GM18507 (cell line): Measurements from ENCODE around the gene TRIP11.

ENCODE experiments used
- DNase-seq: peaks from one replicate; pipeline ENCODE4 v3.0.0; 2011; ENCODE audit warnings: low read depth; ENCODE audit not compliant: insufficient read length; ENCODE audit errors: extremely low spot score
- FAIRE-seq: peaks from 2 replicates; lab custom pipeline; 2011; peaks lifted over from hg19 to GRCh38; lab: Jason Lieb, UNC

TRIP11 gene

DNA sequence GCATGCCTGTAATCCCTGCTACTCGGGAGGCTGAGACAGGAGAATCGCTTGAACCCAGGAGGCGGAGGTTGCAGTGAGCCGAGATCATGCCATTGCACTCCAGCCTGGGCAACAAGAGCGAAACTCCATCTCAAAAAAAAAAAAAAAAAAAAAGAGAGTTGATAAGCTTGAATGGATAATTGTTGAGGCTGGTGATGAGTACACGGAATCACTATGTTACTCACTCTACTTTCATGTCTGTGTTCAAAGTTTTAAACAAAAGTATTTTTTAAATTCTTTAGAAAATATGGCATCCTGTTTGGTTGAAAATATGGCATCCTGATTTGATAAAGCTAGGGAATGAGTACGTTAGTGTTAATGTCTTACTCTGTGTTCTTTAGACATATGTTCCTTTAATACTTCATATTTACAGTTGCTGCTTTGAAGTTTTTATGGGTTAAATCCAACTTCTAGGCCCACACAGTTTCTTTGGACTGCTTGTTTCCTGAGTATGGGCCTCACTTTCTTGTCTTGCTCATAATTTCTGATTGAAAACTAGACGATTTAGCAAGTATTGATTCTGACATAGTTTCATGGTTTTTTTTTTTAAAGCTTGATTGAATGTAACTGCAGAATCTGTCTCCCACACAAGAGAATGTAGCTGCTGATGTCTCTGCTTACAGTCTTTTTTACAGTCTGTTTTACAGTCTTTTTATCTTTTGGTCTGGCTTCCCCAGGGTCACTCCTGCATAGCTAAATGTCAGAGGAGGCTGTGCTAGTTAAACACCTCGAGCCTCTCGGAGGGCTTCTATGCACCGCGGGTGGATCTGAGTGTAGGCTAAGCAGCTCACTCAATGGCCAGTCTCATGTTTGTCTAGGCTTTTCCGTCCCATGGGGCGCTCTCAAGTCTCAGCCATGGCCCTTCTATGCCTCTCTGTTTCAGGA is 78.3 kb downstream of the TRIP11 start:
- no peak for FAIRE-seq
- DNase-seq, result no peak

DNA sequence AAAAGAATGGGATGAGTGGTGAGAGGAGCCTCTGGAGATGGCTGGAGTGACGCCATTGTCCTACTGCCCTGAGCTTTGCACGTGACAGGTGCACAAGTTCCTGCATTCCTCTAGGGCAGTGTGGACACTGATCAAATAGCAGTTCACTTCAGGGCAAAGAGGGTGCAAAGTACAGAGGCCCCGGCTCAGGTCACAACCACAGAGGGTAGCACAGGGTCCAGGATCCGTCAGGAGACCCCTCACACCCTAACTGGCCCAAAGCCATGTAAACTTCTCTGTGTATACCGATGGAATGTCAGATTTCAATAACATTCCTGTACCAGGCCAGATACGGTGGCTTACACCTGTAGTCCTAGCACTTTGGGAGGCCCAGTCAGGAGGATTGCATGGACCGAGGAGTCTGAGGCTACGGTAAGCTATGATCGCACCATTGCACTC is 82.0 kb downstream of the TRIP11 start:
- no peak for DNase-seq
- no peak for FAIRE-seq

DNA sequence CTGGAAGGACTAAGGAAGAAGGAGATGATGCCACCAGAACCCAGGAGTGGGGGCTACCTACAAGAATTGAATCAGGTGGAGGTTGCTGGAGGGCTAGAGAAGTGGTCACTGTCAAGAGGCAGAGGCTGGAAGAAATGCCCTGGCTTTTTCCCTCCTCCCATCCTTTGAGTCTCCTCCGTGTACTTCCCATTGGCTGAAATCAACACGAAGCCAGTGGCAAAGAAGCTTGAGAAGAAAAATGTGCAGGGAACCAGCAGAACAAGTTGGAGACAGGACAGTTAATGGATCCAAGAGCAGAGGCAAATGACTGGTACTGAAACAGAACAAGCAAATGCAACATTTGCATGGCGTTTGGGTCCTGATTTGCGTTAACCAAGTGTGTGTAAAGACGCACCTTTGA is 83.2 kb downstream of the TRIP11 start:
- FAIRE-seq (no peak), DNase-seq (no peak)

DNA sequence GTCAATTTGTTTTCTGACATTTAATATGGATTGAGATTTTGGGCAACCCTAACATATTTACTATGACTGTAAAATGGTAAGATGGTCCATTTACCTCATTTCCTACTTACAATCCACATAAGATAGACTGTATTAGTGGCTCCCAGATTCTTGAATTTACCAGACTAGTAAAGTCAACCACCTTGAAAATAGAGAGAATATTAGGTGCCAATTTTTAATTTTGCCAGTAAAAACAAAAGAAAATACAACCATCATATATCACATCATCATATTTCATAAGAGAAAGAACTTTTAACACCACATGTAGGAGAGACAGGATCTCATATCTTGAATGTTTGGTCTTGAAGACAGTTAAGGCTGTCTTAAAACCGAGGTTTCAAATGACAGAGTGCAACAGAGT is 84.7 kb downstream of the TRIP11 start:
- no peak for FAIRE-seq
- DNase-seq, result no peak

DNA sequence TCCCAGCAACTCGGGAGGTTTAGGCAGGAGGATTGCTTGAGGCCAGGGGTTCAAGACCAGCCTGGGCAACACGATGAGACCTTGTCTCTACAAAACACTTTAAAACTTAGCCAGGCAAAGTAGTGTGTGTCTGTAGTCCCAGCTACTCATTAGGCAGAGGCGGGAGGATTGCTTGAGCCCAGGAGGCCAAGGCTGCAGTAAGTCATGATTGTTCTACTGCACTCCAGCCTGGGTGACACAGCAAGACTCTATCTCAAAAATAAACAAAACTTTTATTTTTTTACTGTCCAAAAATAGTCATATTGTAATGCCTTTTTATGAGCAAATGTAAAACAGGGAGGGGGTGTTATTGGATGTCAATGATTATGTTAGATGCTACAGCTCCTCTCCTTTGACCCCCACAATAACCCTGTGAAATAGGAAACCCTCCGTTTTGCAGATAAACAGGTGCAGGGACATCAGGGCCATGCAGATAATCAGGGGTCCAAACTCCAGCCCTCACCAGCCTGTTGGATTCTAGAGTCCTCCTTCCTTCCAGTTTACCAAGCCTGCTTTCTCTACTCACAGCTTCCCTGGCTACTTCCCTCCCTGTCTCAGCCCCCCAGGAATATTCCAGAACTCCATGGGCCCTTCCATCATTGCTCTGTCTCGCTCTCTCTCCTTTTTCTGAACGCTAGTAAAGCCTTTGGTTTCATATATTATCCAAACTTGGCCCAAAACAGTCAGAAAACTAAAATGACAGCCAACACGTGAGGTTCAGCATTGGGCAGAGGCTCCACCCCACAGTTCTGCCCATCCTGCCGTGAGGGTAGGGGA is 86.5 kb downstream of the TRIP11 start:
- DNase-seq, result no peak
- no peak for FAIRE-seq

DNA sequence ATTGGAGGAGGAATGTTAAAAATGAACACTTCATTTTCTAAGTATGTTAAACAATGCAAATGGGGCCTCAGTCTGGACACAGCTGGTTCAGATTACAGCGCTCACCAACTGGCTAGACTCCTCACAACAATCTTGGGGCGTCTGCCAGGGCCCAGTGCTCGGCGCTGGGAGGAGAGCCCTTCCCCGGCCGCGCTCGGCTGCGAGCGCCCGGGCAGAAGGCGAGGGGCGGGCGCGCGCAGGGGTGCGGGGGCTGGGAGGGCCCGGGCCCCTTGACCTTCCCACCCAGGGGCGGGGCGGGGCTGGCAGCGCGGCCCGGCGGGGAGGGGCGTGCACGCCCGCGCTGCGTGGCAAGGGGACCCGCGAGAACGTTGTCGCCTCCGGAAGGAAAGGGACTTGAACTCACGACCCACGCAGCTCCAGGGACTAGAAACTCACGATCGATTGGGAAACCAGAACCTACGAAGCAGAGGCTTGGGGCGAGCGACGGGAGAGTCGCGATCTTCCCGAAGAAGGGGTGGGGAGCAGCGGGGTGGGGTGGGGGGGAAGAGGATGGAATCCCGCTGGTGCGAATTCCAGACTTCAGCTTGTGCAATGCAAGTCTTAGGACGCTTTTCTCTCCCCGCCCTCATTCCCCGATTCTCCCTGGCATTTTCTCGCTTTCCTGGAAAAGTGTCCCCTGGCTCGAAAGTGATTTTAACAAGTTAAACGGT is 92.2 kb downstream of the TRIP11 start, which contains the start of gene FBLN5:
TSS of gene FBLN5 (minus strand) at position 220 of the 710 bp plus-strand sequence. CDS start 465 bp downstream, outside the sequence.
- FAIRE-seq (no peak), DNase-seq (no peak)

DNA sequence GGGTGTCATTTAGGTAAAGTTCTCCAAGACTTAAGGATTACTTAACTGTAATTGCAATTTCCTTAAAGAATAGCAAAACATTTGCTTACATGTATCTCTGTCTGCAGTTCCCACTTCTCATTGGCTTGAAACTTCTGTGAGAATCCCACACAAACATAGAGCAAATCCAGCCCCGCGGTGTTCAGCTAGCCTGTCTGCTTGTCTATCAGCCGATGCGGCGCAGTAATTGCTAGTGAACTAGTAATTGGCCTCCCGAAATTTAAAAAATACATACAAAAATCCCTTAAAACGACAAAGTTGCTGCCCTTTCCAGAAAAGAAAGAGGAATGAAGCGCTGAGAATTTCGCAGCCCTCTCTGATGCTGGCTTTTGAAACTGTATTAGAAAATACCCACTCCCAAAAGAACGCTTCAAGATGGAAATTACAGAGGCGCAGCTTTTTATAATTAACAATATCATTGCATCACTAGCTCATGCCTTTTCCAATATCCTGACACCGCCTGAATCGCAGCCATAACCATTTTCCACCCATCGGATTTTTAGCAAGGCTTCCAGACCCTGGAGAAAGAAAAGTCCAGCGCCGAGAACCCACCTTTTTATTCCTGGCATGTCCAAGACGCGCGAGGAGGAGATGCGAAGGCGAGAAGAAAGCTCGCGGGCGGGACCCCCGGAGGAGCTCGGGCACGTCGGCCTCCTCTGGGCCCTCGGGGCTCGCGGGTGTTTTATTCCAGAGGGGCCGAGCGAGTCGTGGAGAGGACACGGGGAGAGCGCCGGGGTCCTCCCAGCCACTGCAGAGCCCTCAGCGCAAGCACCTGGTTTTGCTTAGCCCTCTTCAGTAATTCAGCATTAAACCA is 93.0 kb downstream of the TRIP11 start:
- no peak for DNase-seq
- no peak for FAIRE-seq

DNA sequence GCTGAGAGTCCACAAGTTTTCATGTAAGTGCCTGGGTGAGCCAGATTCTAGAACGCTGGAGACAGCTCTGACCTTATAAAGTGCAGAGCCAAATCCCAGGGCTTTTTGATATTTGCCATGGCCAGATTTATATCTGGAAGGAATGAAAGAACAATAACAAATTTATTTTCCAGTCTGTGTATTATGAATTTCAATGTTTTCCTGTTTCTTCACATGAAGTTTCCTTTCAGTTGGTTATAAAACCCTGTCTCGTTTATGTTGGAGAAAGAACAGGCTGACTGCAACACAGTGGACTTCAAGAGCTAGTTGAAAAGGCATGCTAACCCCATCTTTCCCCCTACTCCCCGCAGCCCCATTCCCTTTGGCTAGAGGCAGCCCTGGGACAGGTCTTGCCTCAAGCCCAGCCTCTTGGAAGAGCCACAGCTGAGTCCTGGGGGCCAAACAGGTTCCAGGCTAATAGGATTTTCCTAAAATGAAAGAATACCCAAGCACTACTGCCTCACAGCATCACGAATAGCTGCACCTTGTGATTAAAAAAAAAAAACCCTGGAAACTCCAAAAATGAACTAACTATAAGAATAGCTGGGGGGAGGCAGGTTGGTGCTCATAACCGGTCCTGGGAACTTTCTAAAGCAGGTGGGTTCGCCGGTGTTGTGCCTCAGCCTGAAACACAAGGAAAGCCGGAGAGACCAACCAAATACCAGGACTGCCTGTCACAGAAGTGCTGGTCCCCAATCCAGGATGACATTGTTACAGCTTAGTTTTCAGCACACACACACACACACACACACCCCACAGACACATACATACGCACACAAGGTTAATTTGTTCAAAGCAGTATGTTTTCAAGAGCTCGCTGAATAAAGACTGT is 93.9 kb downstream of the TRIP11 start:
- DNase-seq (no peak), FAIRE-seq (no peak)

DNA sequence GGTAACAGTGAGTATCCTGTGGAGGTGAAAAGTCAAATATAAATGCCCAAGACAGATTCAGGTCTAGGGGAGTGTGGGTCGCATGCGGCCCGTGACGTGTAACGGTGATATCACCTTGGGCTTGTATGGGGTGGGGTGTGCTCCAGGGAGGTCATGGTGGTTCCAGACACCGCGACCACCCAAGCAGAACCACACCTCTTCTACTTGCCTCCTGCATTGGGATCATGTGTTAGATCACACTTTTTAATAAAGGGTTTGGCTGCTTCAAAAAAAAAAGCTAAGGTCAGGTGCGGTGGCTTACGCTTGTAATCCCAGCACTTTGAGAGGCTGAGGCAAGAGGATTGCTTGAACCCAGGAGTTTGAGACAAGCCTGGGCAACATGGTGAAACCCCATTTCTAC is 96.9 kb downstream of the TRIP11 start:
- FAIRE-seq (no peak), DNase-seq (no peak)

DNA sequence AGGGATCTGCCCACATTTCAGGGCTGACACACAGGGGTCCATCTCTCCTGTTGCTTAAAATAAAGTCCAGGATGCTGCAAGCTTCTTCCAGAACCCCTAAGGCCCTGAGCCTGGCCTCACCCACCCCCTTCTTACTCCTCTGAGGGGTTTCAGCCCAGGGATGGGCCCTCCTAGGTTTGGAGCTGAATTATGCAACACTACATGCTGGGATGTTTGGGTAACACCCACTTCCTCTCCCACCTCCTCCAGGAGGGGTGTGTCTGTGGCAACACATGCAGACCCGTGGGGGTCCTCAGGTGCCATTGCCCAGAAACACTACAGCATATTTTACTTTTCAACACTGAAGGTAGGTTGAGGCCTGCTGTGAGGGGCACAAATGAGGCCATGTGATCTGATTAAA is 97.7 kb downstream of the TRIP11 start:
- FAIRE-seq (no peak), DNase-seq (no peak)

DNA sequence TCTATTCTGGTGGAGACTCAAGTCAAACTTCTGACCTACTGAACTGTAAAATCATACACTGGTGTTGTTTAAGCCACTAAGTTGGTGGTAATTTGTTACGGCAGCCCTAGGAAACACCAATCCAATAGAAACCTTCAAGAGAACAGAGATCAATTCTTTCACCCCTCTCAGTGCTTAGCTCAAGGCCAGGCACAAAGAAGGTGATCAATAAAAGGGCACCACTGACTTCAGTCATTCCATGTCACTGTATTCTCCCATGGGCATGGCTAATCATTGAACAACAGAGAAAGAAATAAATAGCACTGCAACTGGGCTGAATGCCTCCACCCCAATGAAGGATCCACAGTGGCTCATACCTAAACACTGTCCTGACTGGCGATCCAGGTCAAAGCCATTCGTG is 99.7 kb downstream of the TRIP11 start:
- FAIRE-seq (no peak), DNase-seq (no peak)

DNA sequence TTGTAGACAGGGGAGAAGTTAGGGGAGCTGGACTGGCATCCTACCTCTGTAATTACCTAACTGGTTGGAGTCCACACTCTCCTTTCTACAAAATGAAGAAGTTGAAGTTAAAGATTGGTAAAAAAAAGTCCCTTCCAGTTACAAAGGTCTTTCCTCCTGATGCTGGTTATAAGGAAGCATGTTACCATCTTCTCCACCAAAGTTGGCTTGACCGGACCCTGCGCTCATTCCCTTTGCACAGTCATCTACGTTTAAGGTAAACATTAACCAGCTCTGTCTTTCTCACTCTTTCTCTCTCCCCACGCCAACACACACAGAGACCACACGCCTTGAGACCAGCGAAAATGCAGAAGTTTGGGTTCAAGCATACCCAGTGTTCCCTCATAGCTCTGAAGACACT is 104.3 kb downstream of the TRIP11 start:
- no peak for DNase-seq
- no peak for FAIRE-seq

DNA sequence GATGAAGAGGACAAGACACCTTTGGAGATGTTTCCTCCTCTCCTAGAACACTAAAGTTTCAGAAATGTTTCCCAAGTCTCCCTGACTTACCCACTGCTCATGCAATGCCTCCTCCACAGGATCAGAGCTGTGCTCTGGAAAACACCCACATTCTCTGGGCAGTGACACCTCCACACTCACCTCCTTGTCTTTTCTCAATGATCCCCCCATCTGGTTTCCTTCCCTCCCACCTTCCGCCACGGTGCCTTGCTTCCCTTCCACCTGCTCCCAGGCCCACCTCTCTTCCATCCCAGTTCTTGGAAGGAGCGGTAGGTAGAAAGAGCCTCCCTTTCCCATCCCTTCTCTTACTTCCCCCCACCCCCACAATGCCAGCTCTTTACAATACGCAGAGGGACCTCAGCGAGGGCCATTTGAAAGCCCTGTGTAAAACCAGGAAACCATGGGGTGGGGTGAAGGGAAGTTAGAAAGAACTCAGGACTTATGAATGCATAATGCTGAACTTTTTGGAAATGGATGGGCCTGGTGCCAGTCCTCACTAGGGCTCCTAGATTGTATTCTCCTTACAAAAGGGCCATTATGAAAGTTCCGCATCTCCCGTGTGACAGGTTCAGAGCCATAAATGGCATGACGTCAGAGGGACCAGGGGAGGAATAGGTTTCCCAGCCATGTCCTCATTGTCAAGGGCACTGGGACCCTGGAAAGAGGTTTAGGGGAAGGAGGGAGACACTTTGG is 105.1 kb downstream of the TRIP11 start:
- DNase-seq (no peak), FAIRE-seq (no peak)

DNA sequence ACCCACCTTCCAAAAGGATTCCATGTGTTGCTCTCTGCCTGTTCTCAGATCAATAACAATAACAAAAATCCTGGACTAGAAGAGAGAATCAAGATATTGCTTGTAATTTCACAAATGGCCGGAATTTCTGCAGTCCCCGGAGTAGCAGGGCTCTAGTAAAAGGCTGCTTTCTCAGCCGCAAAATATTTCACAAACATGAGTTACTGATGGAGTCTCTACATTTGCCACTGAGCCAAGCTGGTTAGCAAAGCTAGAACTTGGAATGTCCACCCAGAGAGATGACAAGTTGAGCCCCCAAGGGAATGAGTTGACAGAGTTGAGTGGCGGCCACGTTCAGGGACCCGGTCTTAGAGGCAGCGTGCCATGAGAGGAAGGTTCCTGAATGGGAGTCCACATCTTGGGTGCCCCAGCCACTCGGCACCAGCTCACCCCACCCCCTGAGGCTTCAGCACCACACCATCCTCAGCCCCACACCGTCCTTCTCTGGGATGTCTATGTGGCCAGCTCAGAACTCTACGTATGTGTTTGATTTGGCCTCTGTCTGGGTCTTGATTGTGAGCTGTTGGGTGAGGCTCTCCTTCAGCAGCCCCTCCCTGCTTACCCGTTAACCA is 108.3 kb downstream of the TRIP11 start:
- DNase-seq, result no peak
- FAIRE-seq, result no peak

DNA sequence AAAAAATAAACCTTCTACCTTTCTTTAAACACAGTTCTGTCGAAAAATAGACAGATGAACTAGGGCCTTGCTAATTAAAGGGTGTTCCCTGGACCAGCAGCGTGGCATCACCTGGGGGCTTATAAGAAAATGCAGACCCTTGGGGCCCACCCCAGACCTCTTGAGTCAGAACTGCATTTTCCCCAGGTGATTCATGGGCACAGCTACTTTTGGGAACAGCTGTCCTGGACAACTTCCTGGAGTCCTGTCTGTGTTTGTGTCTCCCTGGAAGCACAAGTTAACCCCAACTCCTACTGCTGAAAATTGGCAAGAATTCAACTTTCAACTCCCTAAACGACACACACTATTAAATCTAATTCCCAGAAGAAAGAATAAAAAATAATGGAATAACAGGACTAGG is 110.2 kb downstream of the TRIP11 start:
- FAIRE-seq (no peak), DNase-seq (no peak)

DNA sequence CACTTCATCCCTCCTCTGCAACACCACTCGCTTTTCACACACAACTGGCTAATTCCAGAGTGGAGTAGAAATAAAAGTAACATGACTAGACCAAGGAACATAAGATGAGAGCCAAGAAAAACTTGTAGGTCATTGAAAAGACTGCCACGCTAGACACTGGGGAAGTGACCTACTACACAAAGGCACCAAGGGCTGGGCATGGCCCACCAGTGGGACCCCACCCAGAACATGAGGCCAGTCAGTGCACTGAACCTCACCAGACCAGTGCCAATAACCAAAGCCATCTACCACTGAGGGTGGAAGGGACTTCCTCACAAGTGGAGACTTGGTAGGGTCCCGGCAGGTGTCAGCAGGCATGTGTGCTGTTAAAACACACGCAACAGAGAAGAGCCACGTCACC is 112.1 kb downstream of the TRIP11 start:
- DNase-seq (no peak), FAIRE-seq (no peak)

DNA sequence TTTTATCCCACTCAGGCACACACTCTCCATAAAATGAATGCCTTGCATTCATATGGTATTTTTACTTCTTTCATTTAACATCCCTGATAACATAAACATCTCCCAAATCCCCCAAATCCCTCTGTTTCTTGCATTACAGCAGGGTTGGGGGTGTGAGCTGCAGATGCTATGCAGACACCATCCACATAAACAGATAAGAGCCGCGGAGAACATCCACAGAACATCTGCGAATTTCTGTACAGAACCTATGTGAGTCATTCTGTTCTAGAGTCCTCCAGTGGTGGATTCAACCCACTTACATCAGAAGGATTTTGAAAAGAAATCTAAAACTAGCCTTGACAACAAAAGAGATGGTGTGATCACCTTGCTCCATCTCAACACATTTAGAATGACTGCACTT is 112.7 kb downstream of the TRIP11 start:
- no peak for DNase-seq
- FAIRE-seq, result no peak
